Gastrocnemius medialis (tissue), 4 donors: ENCODE data around the gene ENOX1.

Source experiments
- POLR2A ChIP-seq, 2 donors: fragments of 450-650 bp; IDR thresholded peaks; one replicate each; pipeline ENCODE4 v1.6.1; 2017; ENCODE audit warnings: antibody characterized with exemption in 2 of 2, mild to moderate bottlenecking in 2 of 2, moderate library complexity in 2 of 2
- TF ChIP-seq, protein P1 (sequence below), 5 experiments: fragments of 450-650 bp in 3 of 5; fragments of 200-600 bp in 2 of 5; sonication (generic) in 2 of 5; IDR thresholded peaks in 4 of 5; conservative IDR thresholded peaks in 1 of 5; 1 replicate in 4 of 5; 2 replicates in 1 of 5; pipeline ENCODE4 v1.5.1; 2016 to 2019; ENCODE audit warnings: antibody characterized with exemption in 5 of 5, mild to moderate bottlenecking in 3 of 5, moderate library complexity in 3 of 5

- TF ChIP-seq, protein P1, sequence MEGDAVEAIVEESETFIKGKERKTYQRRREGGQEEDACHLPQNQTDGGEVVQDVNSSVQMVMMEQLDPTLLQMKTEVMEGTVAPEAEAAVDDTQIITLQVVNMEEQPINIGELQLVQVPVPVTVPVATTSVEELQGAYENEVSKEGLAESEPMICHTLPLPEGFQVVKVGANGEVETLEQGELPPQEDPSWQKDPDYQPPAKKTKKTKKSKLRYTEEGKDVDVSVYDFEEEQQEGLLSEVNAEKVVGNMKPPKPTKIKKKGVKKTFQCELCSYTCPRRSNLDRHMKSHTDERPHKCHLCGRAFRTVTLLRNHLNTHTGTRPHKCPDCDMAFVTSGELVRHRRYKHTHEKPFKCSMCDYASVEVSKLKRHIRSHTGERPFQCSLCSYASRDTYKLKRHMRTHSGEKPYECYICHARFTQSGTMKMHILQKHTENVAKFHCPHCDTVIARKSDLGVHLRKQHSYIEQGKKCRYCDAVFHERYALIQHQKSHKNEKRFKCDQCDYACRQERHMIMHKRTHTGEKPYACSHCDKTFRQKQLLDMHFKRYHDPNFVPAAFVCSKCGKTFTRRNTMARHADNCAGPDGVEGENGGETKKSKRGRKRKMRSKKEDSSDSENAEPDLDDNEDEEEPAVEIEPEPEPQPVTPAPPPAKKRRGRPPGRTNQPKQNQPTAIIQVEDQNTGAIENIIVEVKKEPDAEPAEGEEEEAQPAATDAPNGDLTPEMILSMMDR (IDR thresholded peaks at IDR 0.05 in 4 of 5, conservative IDR thresholded peaks at IDR 0.05 in 1 of 5) = no peak
- no peak for TF ChIP-seq POLR2A (IDR thresholded peaks at IDR 0.05)
These were observed 432.4 kb downstream of the ENOX1 start for GRCh38 chr13:43354153-43354945.
